OCI-LY1 (cell line): ENCODE measurements around the gene CXCL12.

ENCODE experiments used
- CTCF ChIP-seq: fragments of 200-600 bp; sonication (generic), shearing (Covaris generic); IDR thresholded peaks from 2 replicates; pipeline ENCODE4 v1.5.1; 2017; ENCODE audit warnings: mild to moderate bottlenecking, antibody characterized with exemption, low read length, moderate library complexity, mixed read lengths
- EZH2 ChIP-seq: fragments of 200-600 bp; sonication (generic), shearing (Covaris generic); IDR thresholded peaks from 2 replicates; pipeline ENCODE4 v1.8.0; 2017; ENCODE audit warnings: borderline replicate concordance, mixed run types, mild to moderate bottlenecking, antibody characterized with exemption, low read length, moderate library complexity, mixed read lengths

GRCh38 chr10:44398271-44398670, 13.4 kb upstream of the CXCL12 start:
- TF ChIP-seq CTCF, result no peak
- no peak for TF ChIP-seq EZH2
